HEK293 (cell line): ENCODE results near the gene UBL5.

Experiments
- CTCF ChIA-PET: fragments of 350-600 bp; formaldehyde crosslinking; extraction: SDS; loops from one replicate; lab custom pipeline; 2021; ENCODE audit warnings: antibody characterized with exemption; lab: Yijun Ruan, JAX
- POLR2A ChIA-PET: fragments of 300-600 bp; formaldehyde crosslinking; extraction: SDS; loops from one replicate; lab custom pipeline; 2020; ENCODE audit warnings: antibody characterized with exemption, inconsistent platforms; lab: Yijun Ruan, JAX
- H3K27ac ChIP-seq: fragments of 200-500 bp; sonication (Bioruptor generic); 2 replicates; pipeline ENCODE4 v1.5.1; 2014; ENCODE audit warnings: low read depth, low read length, control low read depth, inconsistent platforms; ENCODE audit errors: extremely low read depth
- H3K36me3 ChIP-seq, 2 experiments: fragments of 200-500 bp in 1 of 2; sonication (Bioruptor generic) in 1 of 2; 1 replicate in 1 of 2; 2 replicates in 1 of 2; pipeline ENCODE4 v1.5.1; 2014 to 2017; ENCODE audit warnings: inconsistent platforms in 2 of 2, low read length in 2 of 2; ENCODE audit not compliant: control insufficient read depth in 2 of 2, insufficient read depth in 1 of 2
- H3K4me1 ChIP-seq: fragments of 200-500 bp; sonication (Bioruptor generic); 2 replicates; pipeline ENCODE4 v1.5.1; 2014; ENCODE audit warnings: mild to moderate bottlenecking, low read length, inconsistent platforms; ENCODE audit not compliant: control insufficient read depth, insufficient read depth
- H3K4me3 ChIP-seq: 2 replicates; pipeline ENCODE4 v1.5.1; 2011; ENCODE audit warnings: low read depth, mild to moderate bottlenecking, control low read depth, low read length, moderate library complexity
- H3K9me3 ChIP-seq: fragments of 200-500 bp; sonication (Bioruptor generic); 2 replicates; pipeline ENCODE4 v1.5.1; 2014; ENCODE audit warnings: low read depth, low read length, inconsistent platforms; ENCODE audit not compliant: control insufficient read depth, insufficient read depth
- BCL11B ChIP-seq: fragments of 450-650 bp; formaldehyde crosslinking; IDR thresholded peaks from 2 replicates; pipeline ENCODE4 v1.5.1; 2016; ENCODE audit warnings: low read depth, missing biosample characterization, missing genetic modification characterization
- CTCF ChIP-seq: fragments of 450-650 bp; formaldehyde crosslinking; IDR thresholded peaks from 2 replicates; pipeline ENCODE4 v1.5.1; 2016; ENCODE audit warnings: missing biosample characterization, missing genetic modification characterization
- MZF1 ChIP-seq: fragments of 450-650 bp; formaldehyde crosslinking; IDR thresholded peaks from 2 replicates; pipeline ENCODE4 v1.5.1; 2017; ENCODE audit warnings: missing biosample characterization, missing genetic modification characterization, borderline replicate concordance
- OSR2 ChIP-seq: fragments of 450-650 bp; formaldehyde crosslinking; IDR thresholded peaks from 2 replicates; pipeline ENCODE4 v1.5.1; 2016; ENCODE audit warnings: missing biosample characterization, missing genetic modification characterization
- REST ChIP-seq: fragments of 450-650 bp; formaldehyde crosslinking; IDR thresholded peaks from 2 replicates; pipeline ENCODE4 v1.5.1; 2016; ENCODE audit warnings: missing biosample characterization, missing genetic modification characterization
- ZBTB8A ChIP-seq: fragments of 450-650 bp; formaldehyde crosslinking; IDR thresholded peaks from 2 replicates; pipeline ENCODE4 v1.5.1; 2016; ENCODE audit warnings: missing biosample characterization, missing genetic modification characterization
- ZFP69B ChIP-seq: fragments of 450-650 bp; formaldehyde crosslinking; IDR thresholded peaks from 2 replicates; pipeline ENCODE4 v1.5.1; 2016; ENCODE audit warnings: missing biosample characterization, missing genetic modification characterization
- ZNF16 ChIP-seq: fragments of 450-650 bp; formaldehyde crosslinking; IDR thresholded peaks from 2 replicates; pipeline ENCODE4 v1.5.1; 2016; ENCODE audit warnings: low read depth, missing biosample characterization, missing genetic modification characterization
- ZNF19 ChIP-seq: fragments of 450-650 bp; formaldehyde crosslinking; IDR thresholded peaks from 2 replicates; pipeline ENCODE4; 2016; ENCODE audit warnings: missing biosample characterization, missing genetic modification characterization, low read depth
- ZNF24 ChIP-seq: fragments of 450-650 bp; formaldehyde crosslinking; IDR thresholded peaks from 2 replicates; pipeline ENCODE4 v1.5.1; 2016; ENCODE audit warnings: missing biosample characterization, missing genetic modification characterization
- ZNF350 ChIP-seq: fragments of 450-650 bp; formaldehyde crosslinking; IDR thresholded peaks from 2 replicates; pipeline ENCODE4 v1.5.0; 2017; ENCODE audit warnings: missing biosample characterization, mild to moderate bottlenecking, missing genetic modification characterization
- ZNF362 ChIP-seq: fragments of 450-650 bp; formaldehyde crosslinking; IDR thresholded peaks from 2 replicates; pipeline ENCODE4 v1.5.1; 2016; ENCODE audit warnings: missing biosample characterization, missing genetic modification characterization
- ZNF785 ChIP-seq: fragments of 450-650 bp; formaldehyde crosslinking; IDR thresholded peaks from 2 replicates; pipeline ENCODE4 v1.5.1; 2016; ENCODE audit warnings: missing biosample characterization, missing genetic modification characterization
- ZNF792 ChIP-seq: fragments of 450-650 bp; formaldehyde crosslinking; IDR thresholded peaks from 2 replicates; pipeline ENCODE4 v1.5.1; 2016; ENCODE audit warnings: missing biosample characterization, missing genetic modification characterization
- TF ChIP-seq, protein P1 (sequence below): fragments of 450-650 bp; formaldehyde crosslinking; IDR thresholded peaks from 2 replicates; pipeline ENCODE4 v1.5.1; 2016; ENCODE audit warnings: missing biosample characterization, missing genetic modification characterization

Gene UBL5

GRCh38 chr19:9836021-9836420 lies 8.3 kb downstream of the UBL5 start:
- Histone ChIP-seq H3K27ac (peak overlapping the region; percentile 25; the same call in 1 of the 2 replicates), H3K9me3 (no peaks in the 10 kb centered on the region), H3K36me3 (peaks cover 28 to 49% of the 10 kb centered on the region in 2 experiments), H3K4me1 (no peaks in the 10 kb centered on the region), H3K4me3 (peak overlapping the region; percentile 96)
- CTCF ChIA-PET, result interaction anchor here (0.5 kb wide), 1 partner anchor 700 kb away, joined by 3 read pairs; no protein-coding TSS in a partner anchor
- POLR2A ChIA-PET, result interaction anchor here (0.6 to 1.7 kb wide), 3 partner anchors 8 to 41 kb away, joined by 4 to 8 read pairs (median 4); partner anchors contain the start of genes FBXL12 and UBL5
- TF ChIP-seq ZNF350 (tag by site-specific recombination) (no peak), CTCF (peak; percentile 8; the same call in 1 of the 2 replicates), ZNF785 (tag by site-specific recombination) (no peak), ZNF362 (tag by site-specific recombination) (no peak), MZF1 (tag by site-specific recombination) (no peak)
- TF ChIP-seq, all 188 proteins: peak for 1

GRCh38 chr19:9838324-9838723 lies 10.6 kb downstream of the UBL5 start:
- CTCF ChIA-PET, result interaction anchor here (0.7 to 1.5 kb wide), 2 partner anchors 22 to 162 kb away, joined by 3 read pairs; no protein-coding TSS in a partner anchor
- peaks cover 40 to 62% of the 10 kb centered on the region in 2 experiments for H3K36me3 ChIP-seq
- no peak overlapping the region for H3K27ac ChIP-seq
- TF ChIP-seq REST (tag by site-specific recombination), result no peak
- POLR2A ChIA-PET, result no interaction called here
- H3K9me3 ChIP-seq, result no peaks in the 10 kb centered on the region
- H3K4me3 ChIP-seq, result no peak overlapping the region
- H3K4me1 ChIP-seq, result no peaks in the 10 kb centered on the region

- Histone ChIP-seq H3K36me3 (peaks cover 45 to 72% of the 10 kb centered on the region in 2 experiments), H3K27ac (no peak overlapping the region), H3K9me3 (no peaks in the 10 kb centered on the region), H3K4me3 (no peak overlapping the region), H3K4me1 (no peaks in the 10 kb centered on the region)
- ChIA-PET CTCF (interaction anchor here (1.5 kb wide), 1 partner anchor 21 kb away, joined by 3 read pairs; no protein-coding TSS in a partner anchor), POLR2A (interaction anchor here (0.9 kb wide), 1 partner anchor 13 kb away, joined by 5 read pairs; no protein-coding TSS in a partner anchor)
- TF ChIP-seq OSR2 (tag by site-specific recombination) (no peak), ZFP69B (tag by site-specific recombination) (no peak), ZBTB8A (no peak), ZNF16 (tag by site-specific recombination) (no peak), ZNF792 (tag by site-specific recombination) (no peak), ZNF19 (tag by site-specific recombination) (no peak), BCL11B (tag by site-specific recombination) (no peak), ZNF24 (tag by site-specific recombination) (no peak)
- TF ChIP-seq, protein P1, sequence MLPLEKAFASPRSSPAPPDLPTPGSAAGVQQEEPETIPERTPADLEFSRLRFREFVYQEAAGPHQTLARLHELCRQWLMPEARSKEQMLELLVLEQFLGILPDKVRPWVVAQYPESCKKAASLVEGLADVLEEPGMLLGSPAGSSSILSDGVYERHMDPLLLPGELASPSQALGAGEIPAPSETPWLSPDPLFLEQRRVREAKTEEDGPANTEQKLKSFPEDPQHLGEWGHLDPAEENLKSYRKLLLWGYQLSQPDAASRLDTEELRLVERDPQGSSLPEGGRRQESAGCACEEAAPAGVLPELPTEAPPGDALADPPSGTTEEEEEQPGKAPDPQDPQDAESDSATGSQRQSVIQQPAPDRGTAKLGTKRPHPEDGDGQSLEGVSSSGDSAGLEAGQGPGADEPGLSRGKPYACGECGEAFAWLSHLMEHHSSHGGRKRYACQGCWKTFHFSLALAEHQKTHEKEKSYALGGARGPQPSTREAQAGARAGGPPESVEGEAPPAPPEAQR (tag by site-specific recombination), result no peak
These were observed 11.7 kb downstream of the UBL5 start for GRCh38 chr19:9839415-9839814.
